Omental fat pad (tissue), 4 donors: ENCODE measurements around the gene NKX2-3. TPM values are rescaled to one million over a fixed set of nuclear protein-coding genes. Genes with fewer than 3 reads are reported as not detected.

Experiments used
- ATAC-seq: fragments of 150-250 bp; one replicate; pipeline ENCODE4 v1.9.1; 2016; ENCODE audit warnings: mild to moderate bottlenecking, moderate library complexity; ENCODE audit not compliant: low FRiP score
- DNase-seq: peaks from one replicate; pipeline ENCODE4 v3.0.0-alpha.2; 2019; ENCODE audit warnings: low spot score
- total RNA-seq, 4 donors: library from RNA; depleted of rRNA; stranded (reverse); fragments of >200 nt; gene quantifications; one replicate each; pipeline ENCODE4 v1.1.0, GENCODE V29; 2016
- TF ChIP-seq, protein P1 (sequence below), 3 donors: fragments of 450-650 bp; IDR thresholded peaks; one replicate each; pipeline ENCODE4 v1.5.1; 2016 to 2017; ENCODE audit warnings: antibody characterized with exemption in 3 of 3, mild to moderate bottlenecking in 3 of 3, moderate library complexity in 2 of 3

NKX2-3 gene
- total RNA-seq, 4 donors from 2014 or later = 0.36 to 15.4 (median 0.87) TPM

GRCh38 chr10:99531696-99532593, 797 bp upstream of the NKX2-3 start:
- no peak for ATAC-seq
- no peak for DNase-seq
- TF ChIP-seq, protein P1, sequence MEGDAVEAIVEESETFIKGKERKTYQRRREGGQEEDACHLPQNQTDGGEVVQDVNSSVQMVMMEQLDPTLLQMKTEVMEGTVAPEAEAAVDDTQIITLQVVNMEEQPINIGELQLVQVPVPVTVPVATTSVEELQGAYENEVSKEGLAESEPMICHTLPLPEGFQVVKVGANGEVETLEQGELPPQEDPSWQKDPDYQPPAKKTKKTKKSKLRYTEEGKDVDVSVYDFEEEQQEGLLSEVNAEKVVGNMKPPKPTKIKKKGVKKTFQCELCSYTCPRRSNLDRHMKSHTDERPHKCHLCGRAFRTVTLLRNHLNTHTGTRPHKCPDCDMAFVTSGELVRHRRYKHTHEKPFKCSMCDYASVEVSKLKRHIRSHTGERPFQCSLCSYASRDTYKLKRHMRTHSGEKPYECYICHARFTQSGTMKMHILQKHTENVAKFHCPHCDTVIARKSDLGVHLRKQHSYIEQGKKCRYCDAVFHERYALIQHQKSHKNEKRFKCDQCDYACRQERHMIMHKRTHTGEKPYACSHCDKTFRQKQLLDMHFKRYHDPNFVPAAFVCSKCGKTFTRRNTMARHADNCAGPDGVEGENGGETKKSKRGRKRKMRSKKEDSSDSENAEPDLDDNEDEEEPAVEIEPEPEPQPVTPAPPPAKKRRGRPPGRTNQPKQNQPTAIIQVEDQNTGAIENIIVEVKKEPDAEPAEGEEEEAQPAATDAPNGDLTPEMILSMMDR (IDR thresholded peaks at IDR 0.05) = no peak

DNA sequence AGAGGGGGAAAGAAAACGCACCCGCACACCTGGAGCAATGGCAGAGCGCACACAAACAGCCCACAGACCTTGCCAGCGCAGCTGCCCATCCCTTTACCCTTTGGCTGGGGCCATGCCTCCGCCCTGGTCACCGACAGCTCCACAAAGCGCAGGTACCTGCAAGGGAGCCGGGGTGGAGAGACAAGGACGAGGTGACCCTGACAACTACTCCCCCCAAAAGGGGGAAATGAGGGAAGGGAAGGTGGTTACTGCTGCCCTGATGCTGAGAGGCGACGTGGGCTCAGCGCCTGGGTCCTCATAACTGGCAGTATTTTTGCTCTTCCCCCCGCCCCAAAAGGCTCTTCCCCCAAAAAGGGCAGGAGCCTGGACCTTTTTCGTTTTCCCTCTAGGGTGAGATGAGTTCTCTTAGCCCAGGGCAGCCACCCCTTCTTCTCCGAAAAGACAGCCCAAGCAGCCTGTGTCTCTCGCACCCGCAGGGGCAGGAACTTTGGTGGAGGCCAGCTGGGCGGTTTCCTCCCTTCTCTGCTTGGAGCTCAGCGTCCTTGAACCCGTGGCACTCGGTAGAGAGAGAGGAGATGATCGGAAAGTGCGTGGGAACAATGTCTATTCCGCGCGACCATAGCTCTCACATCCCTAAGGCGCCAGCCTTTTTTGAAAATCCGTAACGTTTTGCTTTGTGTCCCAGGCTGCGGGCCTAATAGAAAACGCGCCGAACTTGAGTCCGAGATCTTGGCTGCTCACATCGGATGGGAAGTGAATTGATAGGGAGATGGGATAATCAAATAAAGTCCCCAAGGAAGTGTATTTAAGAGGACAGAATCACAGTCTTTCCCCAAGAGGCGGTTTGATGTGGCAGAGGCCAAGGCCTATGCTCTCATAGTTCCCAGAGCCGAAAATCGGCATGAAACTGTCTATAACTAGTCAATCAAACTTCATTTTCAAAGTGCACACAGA, 1.0 kb downstream of the NKX2-3 start:
- ATAC-seq = no peak
- no peak for DNase-seq
- TF ChIP-seq, protein P1 (IDR thresholded peaks at IDR 0.05) = no peak

- DNase-seq (no peak), ATAC-seq (no peak)
- TF ChIP-seq, protein P1 (IDR thresholded peaks at IDR 0.05) = no peak
Measured at GRCh38 chr10:99534450-99534938, 1.8 kb downstream of the NKX2-3 start.

DNA sequence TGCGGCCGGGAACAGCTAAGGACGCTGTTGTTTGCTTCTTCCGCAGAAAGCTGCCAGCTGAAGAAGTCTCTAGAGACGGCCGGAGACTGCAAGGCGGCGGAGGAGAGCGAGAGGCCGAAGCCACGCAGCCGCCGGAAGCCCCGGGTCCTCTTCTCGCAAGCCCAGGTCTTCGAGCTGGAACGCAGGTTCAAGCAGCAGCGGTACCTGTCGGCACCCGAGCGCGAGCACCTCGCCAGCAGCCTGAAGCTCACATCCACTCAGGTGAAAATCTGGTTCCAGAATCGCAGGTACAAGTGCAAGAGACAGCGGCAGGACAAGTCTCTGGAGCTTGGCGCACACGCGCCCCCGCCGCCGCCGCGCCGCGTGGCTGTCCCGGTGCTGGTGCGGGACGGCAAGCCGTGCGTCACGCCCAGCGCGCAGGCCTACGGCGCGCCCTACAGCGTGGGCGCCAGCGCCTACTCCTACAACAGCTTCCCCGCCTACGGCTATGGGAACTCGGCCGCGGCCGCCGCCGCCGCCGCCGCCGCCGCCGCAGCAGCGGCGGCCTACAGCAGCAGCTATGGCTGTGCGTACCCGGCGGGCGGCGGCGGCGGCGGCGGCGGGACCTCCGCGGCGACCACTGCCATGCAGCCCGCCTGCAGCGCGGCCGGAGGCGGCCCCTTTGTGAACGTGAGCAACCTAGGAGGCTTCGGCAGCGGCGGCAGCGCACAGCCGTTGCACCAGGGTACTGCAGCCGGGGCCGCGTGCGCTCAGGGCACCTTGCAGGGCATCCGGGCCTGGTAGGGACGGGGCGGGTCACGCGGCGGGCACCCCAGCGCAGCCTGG, 2.4 kb downstream of the NKX2-3 start:
- DNase-seq (no peak), ATAC-seq (peak; percentile 49)
- TF ChIP-seq, protein P1 (IDR thresholded peaks at IDR 0.05) = no peak

GRCh38 chr10:99535764-99536337, 3.1 kb downstream of the NKX2-3 start:
- no peak for ATAC-seq
- DNase-seq = no peak

More at GRCh38 chr10:99535764-99536337, 3.1 kb downstream of the NKX2-3 start:
- TF ChIP-seq, protein P1 (IDR thresholded peaks at IDR 0.05) = no peak
